Fibroblast of mammary gland (primary cell): ENCODE results near the gene CPEB2.
"Not testable (repeated sequence)": the region's sequence is repeated elsewhere in the genome, so short reads cannot be mapped to it uniquely, and the experiment has no call there.

Source experiments
- DNase-seq: peaks from one replicate; pipeline ENCODE4 v3.0.0-alpha.2; 2010; ENCODE audit warnings: low read depth
- H3K4me3 ChIP-seq: 2 replicates; pipeline ENCODE4 v1.5.1; 2011; ENCODE audit warnings: low read depth, mild to moderate bottlenecking, low read length, moderate library complexity; ENCODE audit not compliant: control insufficient read depth
- CTCF ChIP-seq: conservative IDR thresholded peaks from 2 replicates; pipeline ENCODE4 v1.5.1; 2011; ENCODE audit warnings: low read depth, low read length, inconsistent platforms; ENCODE audit not compliant: control insufficient read depth, insufficient read depth

Gene CPEB2

DNA sequence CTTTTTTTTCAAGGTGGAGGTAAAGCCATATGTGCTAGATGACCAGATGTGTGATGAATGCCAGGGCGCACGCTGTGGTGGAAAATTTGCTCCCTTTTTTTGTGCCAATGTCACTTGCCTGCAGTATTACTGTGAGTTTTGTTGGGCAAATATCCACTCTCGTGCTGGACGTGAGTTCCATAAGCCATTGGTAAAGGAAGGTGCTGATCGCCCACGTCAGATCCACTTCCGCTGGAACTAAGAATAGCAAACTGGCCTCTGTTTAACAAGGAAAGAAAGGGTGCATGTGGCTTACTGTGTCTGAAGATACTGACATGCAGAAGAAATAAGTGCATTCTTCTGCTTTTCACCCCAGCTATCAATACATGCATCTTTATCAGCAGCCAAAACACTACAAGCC, 63.9 kb downstream of the CPEB2 start:
- DNase-seq: no peak
- no peak for TF ChIP-seq CTCF
- no peak overlapping the region for H3K4me3 ChIP-seq

- TF ChIP-seq CTCF: no peak
- no peak overlapping the region for H3K4me3 ChIP-seq
- DNase-seq: no peak
Measured at GRCh38 chr4:15068298-15068697, 66.0 kb downstream of the CPEB2 start.

- no peak overlapping the region for H3K4me3 ChIP-seq
- DNase-seq: no peak
- no peak for TF ChIP-seq CTCF
Measured at GRCh38 chr4:15075875-15076274, 73.6 kb downstream of the CPEB2 start.

DNA sequence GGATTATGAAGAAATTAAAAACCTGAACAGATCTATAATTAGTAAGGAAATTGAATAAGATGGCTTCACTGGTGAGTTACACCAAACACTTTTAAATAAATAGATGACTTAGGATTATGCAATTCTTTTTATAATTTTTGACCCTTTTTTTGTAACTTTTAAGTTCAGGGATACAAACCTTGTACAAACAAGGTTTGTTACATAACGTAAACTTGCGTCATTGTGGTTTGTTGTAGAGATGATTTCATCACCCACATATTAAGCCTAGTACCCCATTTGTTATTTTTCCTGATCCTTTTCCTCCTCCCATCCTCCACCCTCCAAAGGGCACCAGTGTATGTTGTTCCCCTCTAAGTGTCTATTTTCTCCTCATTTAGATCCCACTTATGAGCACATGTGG, 75.7 kb downstream of the CPEB2 start:
- peak; percentile 93 for DNase-seq
- no peak overlapping the region for H3K4me3 ChIP-seq
- TF ChIP-seq CTCF: no peak

DNA sequence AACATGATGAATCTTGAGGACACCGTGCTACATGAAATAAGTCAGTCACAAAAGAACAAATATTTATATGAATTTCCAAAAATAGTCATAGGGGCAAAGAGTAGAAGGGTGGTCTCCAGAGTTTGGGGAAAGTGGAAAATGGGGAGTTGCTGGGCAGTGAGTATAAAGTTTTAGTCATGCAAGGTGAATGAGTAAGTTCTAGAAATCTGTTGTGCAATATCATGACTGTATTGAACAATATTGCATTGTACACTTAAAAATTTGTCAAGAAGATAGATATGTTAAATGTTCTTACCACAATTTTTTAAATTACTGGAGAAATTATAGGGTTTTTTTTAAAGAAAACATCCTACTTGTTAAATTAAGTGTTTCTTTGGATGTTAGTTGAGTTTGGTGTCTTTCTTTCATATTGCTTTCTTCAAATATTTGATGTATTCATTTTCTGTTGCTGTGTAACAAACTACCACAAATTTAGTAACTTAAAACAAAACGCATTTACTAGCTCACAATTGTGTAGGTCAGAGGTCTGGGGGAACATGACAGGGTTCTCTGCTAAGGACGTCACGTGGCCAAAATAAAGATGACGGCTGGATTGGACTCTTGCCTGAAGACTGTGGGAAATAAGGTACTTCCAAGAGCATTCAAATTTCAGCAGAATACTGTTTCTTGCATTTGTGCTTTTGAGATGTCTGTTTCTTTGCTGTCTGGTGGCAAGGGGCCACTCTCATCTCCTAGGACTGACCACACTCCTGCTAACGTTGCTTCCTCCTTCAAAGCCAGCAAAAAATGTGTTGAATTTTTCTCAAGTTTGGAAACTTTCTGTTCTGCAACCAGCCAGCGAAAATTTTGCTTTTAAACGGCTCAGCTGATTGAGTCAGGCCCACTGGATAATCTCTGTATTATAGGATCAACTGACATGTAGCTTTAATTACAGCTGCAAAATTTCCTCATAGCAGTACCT, 76.7 kb downstream of the CPEB2 start:
- peak; percentile 90 for DNase-seq
- TF ChIP-seq CTCF: no peak
- H3K4me3 ChIP-seq: no peak overlapping the region

- DNase-seq: no peak
- no peak for TF ChIP-seq CTCF
- H3K4me3 ChIP-seq: no peak overlapping the region
Measured at GRCh38 chr4:15084780-15085179, 82.5 kb downstream of the CPEB2 start.

DNA sequence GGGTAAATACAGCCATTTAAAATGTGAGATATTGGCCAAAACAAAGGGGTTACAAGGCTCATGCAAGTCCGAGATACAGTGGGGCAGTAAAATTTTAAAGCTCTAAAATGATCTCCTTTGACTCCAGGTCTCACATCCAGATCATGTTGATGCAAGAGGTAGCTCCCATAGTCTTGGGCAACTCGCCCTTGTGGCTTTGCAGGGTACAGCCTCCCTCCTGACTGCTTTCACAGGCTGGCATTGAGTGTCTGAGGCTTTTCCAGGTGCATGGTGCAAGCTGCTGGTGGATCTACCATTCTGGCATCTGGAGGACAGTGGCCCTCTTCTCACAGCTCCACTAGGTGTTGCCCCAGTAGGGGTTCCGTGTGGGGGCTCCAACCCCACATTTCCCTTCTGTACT, 83.5 kb downstream of the CPEB2 start:
- not testable (repeated sequence) for DNase-seq, H3K4me3 ChIP-seq

GRCh38 chr4:15086259-15086658, 84.0 kb downstream of the CPEB2 start:
- not testable (repeated sequence) for H3K4me3 ChIP-seq, DNase-seq
